Measurements from ENCODE around the gene ST7L. TPM values are rescaled to one million over a fixed set of nuclear protein-coding genes. Genes with fewer than 3 reads are reported as not detected.
"Not testable (repeated sequence)": the region's sequence is repeated elsewhere in the genome, so short reads cannot be mapped to it uniquely, and the experiment has no call there.

ST7L gene
- polyA plus RNA-seq, 1 donor (not counting 4 experiments of a cell fraction or from before 2014, with no cell fraction given) = 13.4 TPM

GRCh38 chr1:112488141-112488540, 130.8 kb downstream of the ST7L start:
- Histone ChIP-seq H3K9me1 (ENCODE audit: control insufficient read depth, extremely low read depth, insufficient read depth, low read length) (no peaks in the 10 kb centered on the region), H3K27me3 (ENCODE audit: control insufficient read depth, extremely low read depth, insufficient read depth, low read length) (no peaks in the 10 kb centered on the region), H3K9me3 (ENCODE audit: control insufficient read depth, low read depth, low read length) (no peaks in the 10 kb centered on the region), H4K20me1 (ENCODE audit: control insufficient read depth, extremely low read depth, insufficient read depth, low read length) (no peaks in the 10 kb centered on the region), H2AFZ (ENCODE audit: control insufficient read depth, low read length) (no peak overlapping the region), H3K79me2 (ENCODE audit: control insufficient read depth, insufficient read depth, low read length) (no peaks in the 10 kb centered on the region), H3K4me2 (ENCODE audit: control insufficient read depth, extremely low read depth, insufficient read depth, low read depth, low read length) (no peak overlapping the region), H3K9ac (ENCODE audit: control insufficient read depth, extremely low read depth, insufficient read depth, low read length) (no peak overlapping the region), H3K4me3 (ENCODE audit: control insufficient read depth in 2 of 3, extremely low read depth in 1 of 3, insufficient read depth in 2 of 3, low read depth in 1 of 3, low read length in 3 of 3) (no peak overlapping the region), H3K27ac (ENCODE audit: control insufficient read depth, insufficient read depth, low read length) (no peak overlapping the region), H3K36me3 (ENCODE audit: control insufficient read depth in 2 of 2, extremely low read depth in 1 of 2, insufficient read depth in 2 of 2, low read length in 2 of 2) (no peaks in the 10 kb centered on the region), H3K4me1 (ENCODE audit: control insufficient read depth, extremely low read depth, insufficient read depth, low read length) (no peaks in the 10 kb centered on the region)
- no peak for TF ChIP-seq CTCF (optimal IDR thresholded peaks at IDR 0.05 in 1 of 3, IDR thresholded peaks at IDR 0.05 in 1 of 3, conservative IDR thresholded peaks at IDR 0.05 in 1 of 3; ENCODE audit: extremely low read depth in 1 of 3, insufficient read depth in 2 of 3, low read length in 3 of 3)
- TF ChIP-seq EZH2 (IDR thresholded peaks at IDR 0.05; ENCODE audit: low read length) = no peak
- FAIRE-seq (no peak), DNase-seq (ENCODE audit: low read depth, low spot score) (no peak)
- dilution Hi-C loops (cut with MboI; ENCODE audit: extremely low pct_ligation_motif_present, low sequenced_read_pairs) = no loop called here

GRCh38 chr1:112487686-112488085, 131.3 kb downstream of the ST7L start:
- H3K9me1 ChIP-seq (ENCODE audit: control insufficient read depth, extremely low read depth, insufficient read depth, low read length); H3K9ac ChIP-seq (ENCODE audit: control insufficient read depth, extremely low read depth, insufficient read depth, low read length); dilution Hi-C loops (cut with MboI; ENCODE audit: extremely low pct_ligation_motif_present, low sequenced_read_pairs); FAIRE-seq; H2AFZ ChIP-seq (ENCODE audit: control insufficient read depth, low read length); H3K4me3 ChIP-seq (ENCODE audit: control insufficient read depth in 2 of 3, extremely low read depth in 1 of 3, insufficient read depth in 2 of 3, low read depth in 1 of 3, low read length in 3 of 3); H3K36me3 ChIP-seq (ENCODE audit: control insufficient read depth in 2 of 2, extremely low read depth in 1 of 2, insufficient read depth in 2 of 2, low read length in 2 of 2); H3K9me3 ChIP-seq (ENCODE audit: control insufficient read depth, low read depth, low read length); H3K4me1 ChIP-seq (ENCODE audit: control insufficient read depth, extremely low read depth, insufficient read depth, low read length); H3K79me2 ChIP-seq (ENCODE audit: control insufficient read depth, insufficient read depth, low read length); H3K27ac ChIP-seq (ENCODE audit: control insufficient read depth, insufficient read depth, low read length); DNase-seq (ENCODE audit: low read depth, low spot score); H4K20me1 ChIP-seq (ENCODE audit: control insufficient read depth, extremely low read depth, insufficient read depth, low read length); H3K27me3 ChIP-seq (ENCODE audit: control insufficient read depth, extremely low read depth, insufficient read depth, low read length); H3K4me2 ChIP-seq (ENCODE audit: control insufficient read depth, extremely low read depth, insufficient read depth, low read depth, low read length): not testable (repeated sequence)

- H3K4me3 ChIP-seq (ENCODE audit: control insufficient read depth in 2 of 3, extremely low read depth in 1 of 3, insufficient read depth in 2 of 3, low read depth in 1 of 3, low read length in 3 of 3); H3K36me3 ChIP-seq (ENCODE audit: control insufficient read depth in 2 of 2, extremely low read depth in 1 of 2, insufficient read depth in 2 of 2, low read length in 2 of 2); DNase-seq (ENCODE audit: low read depth, low spot score); FAIRE-seq; dilution Hi-C loops (cut with MboI; ENCODE audit: extremely low pct_ligation_motif_present, low sequenced_read_pairs); H3K27me3 ChIP-seq (ENCODE audit: control insufficient read depth, extremely low read depth, insufficient read depth, low read length); H3K9ac ChIP-seq (ENCODE audit: control insufficient read depth, extremely low read depth, insufficient read depth, low read length); H4K20me1 ChIP-seq (ENCODE audit: control insufficient read depth, extremely low read depth, insufficient read depth, low read length); H3K79me2 ChIP-seq (ENCODE audit: control insufficient read depth, insufficient read depth, low read length); H3K4me1 ChIP-seq (ENCODE audit: control insufficient read depth, extremely low read depth, insufficient read depth, low read length); H3K9me1 ChIP-seq (ENCODE audit: control insufficient read depth, extremely low read depth, insufficient read depth, low read length); H3K9me3 ChIP-seq (ENCODE audit: control insufficient read depth, low read depth, low read length); H3K4me2 ChIP-seq (ENCODE audit: control insufficient read depth, extremely low read depth, insufficient read depth, low read depth, low read length); H2AFZ ChIP-seq (ENCODE audit: control insufficient read depth, low read length); H3K27ac ChIP-seq (ENCODE audit: control insufficient read depth, insufficient read depth, low read length): not testable (repeated sequence)
Measured at GRCh38 chr1:112486063-112486462, 132.9 kb downstream of the ST7L start.

All from keratinocyte (primary cell).